Keratinocyte (primary cell): ENCODE measurements around the gene ITPA. TPM values are rescaled to one million over a fixed set of nuclear protein-coding genes. Genes with fewer than 3 reads are reported as not detected.

Experiments used
- DNase-seq: peaks from one replicate; pipeline ENCODE4 v3.0.0-alpha.2; 2011; ENCODE audit warnings: low read depth, missing footprints, low spot score
- FAIRE-seq: peaks from 2 replicates; lab custom pipeline; 2011; peaks lifted over from hg19 to GRCh38; lab: Jason Lieb, UNC
- H2AFZ ChIP-seq: 2 replicates; pipeline ENCODE4 v1.6.0; 2012; ENCODE audit warnings: low read length, control low read depth, inconsistent platforms; ENCODE audit not compliant: control insufficient read depth
- H3K27ac ChIP-seq: 2 replicates; pipeline ENCODE4 v1.5.1; 2011; ENCODE audit warnings: low read length; ENCODE audit not compliant: control insufficient read depth, insufficient read depth
- H3K27me3 ChIP-seq: 3 replicates; pipeline ENCODE4 v1.6.0; 2011; ENCODE audit warnings: low read length; ENCODE audit not compliant: control insufficient read depth, insufficient read depth; ENCODE audit errors: extremely low read depth
- H3K36me3 ChIP-seq, 2 experiments: 2 replicates in 1 of 2; 3 replicates in 1 of 2; pipeline ENCODE4 v1.5.1; 2011; ENCODE audit warnings: low read length in 2 of 2, mild to moderate bottlenecking in 1 of 2; ENCODE audit not compliant: control insufficient read depth in 2 of 2, insufficient read depth in 2 of 2; ENCODE audit errors: extremely low read depth in 1 of 2
- H3K4me1 ChIP-seq: 3 replicates; pipeline ENCODE4 v1.5.1; 2011; ENCODE audit warnings: low read length; ENCODE audit not compliant: control insufficient read depth, insufficient read depth; ENCODE audit errors: extremely low read depth
- H3K4me2 ChIP-seq: 3 replicates; pipeline ENCODE4 v1.6.0; 2011; ENCODE audit warnings: low read depth, low read length; ENCODE audit not compliant: control insufficient read depth, insufficient read depth; ENCODE audit errors: extremely low read depth
- H3K4me3 ChIP-seq, 3 experiments: fragments of 200-600 bp in 1 of 3; sonication (generic) in 1 of 3; 2 replicates in 2 of 3; 3 replicates in 1 of 3; pipeline ENCODE4 v1.5.1; 2011 to 2016; ENCODE audit warnings: low read length in 3 of 3, mild to moderate bottlenecking in 3 of 3, control low read depth in 2 of 3, inconsistent platforms in 1 of 3, low read depth in 1 of 3, mixed read lengths in 1 of 3, mixed run types in 1 of 3, moderate library complexity in 1 of 3; ENCODE audit not compliant: control insufficient read depth in 2 of 3, insufficient read depth in 2 of 3; ENCODE audit errors: extremely low read depth in 1 of 3
- H3K79me2 ChIP-seq: 2 replicates; pipeline ENCODE4 v1.6.0; 2012; ENCODE audit warnings: low read length; ENCODE audit not compliant: control insufficient read depth, insufficient read depth
- H3K9ac ChIP-seq: 3 replicates; pipeline ENCODE4 v1.6.0; 2011; ENCODE audit warnings: low read length; ENCODE audit not compliant: control insufficient read depth, insufficient read depth; ENCODE audit errors: extremely low read depth
- H3K9me1 ChIP-seq: 3 replicates; pipeline ENCODE4 v1.6.0; 2011; ENCODE audit warnings: low read length; ENCODE audit not compliant: control insufficient read depth, insufficient read depth; ENCODE audit errors: extremely low read depth
- H3K9me3 ChIP-seq: 2 replicates; pipeline ENCODE4 v1.5.1; 2012; ENCODE audit warnings: low read depth, low read length; ENCODE audit not compliant: control insufficient read depth
- H4K20me1 ChIP-seq: 3 replicates; pipeline ENCODE4 v1.6.0; 2011; ENCODE audit warnings: low read length; ENCODE audit not compliant: control insufficient read depth, insufficient read depth; ENCODE audit errors: extremely low read depth
- CTCF ChIP-seq, 3 experiments: IDR thresholded peaks in 1 of 3; conservative IDR thresholded peaks in 1 of 3; optimal IDR thresholded peaks in 1 of 3; 2 replicates in 2 of 3; 3 replicates in 1 of 3; pipeline versions ENCODE3 to v1.5.1; 2011; ENCODE audit warnings: low read length in 3 of 3, mild to moderate bottlenecking in 3 of 3, moderate library complexity in 2 of 3, control low read depth in 1 of 3, inconsistent platforms in 1 of 3; ENCODE audit not compliant: insufficient read depth in 2 of 3; ENCODE audit errors: extremely low read depth in 1 of 3
- EZH2 ChIP-seq: IDR thresholded peaks from one replicate; pipeline ENCODE4 v1.6.1; 2012; ENCODE audit warnings: inconsistent platforms, mild to moderate bottlenecking, low read length, moderate library complexity
- dilution Hi-C: fragments of 300-500 bp; cut with MboI; formaldehyde crosslinking; loops from one replicate; pipeline ENCODE4 v1.7.0; 2020; ENCODE audit warnings: low sequenced_read_pairs; ENCODE audit not compliant: extremely low pct_ligation_motif_present
- polyA plus RNA-seq, 5 experiments: library from polyadenylated mRNA; depleted of rRNA in 3 of 5; stranded (reverse) in 3 of 5; stranded (forward) in 1 of 5; unstranded in 1 of 5; fragments of >200 nt; gene quantifications; 1 replicate in 1 of 5; 2 replicates in 3 of 5; 3 replicates in 1 of 5; pipeline versions ENCODE4 v1.2.1 to v1.2.3, GENCODE V29; 2011 to 2012; ENCODE audit warnings: missing spikeins in 2 of 5, low read depth in 1 of 5, low replicate concordance in 1 of 5

The ITPA gene
- polyA plus RNA-seq, 1 donor (not counting 4 experiments of a cell fraction or from before 2014, with no cell fraction given), result 40.5 TPM

- Histone ChIP-seq H3K9me1 (no peaks in the 10 kb centered on the region), H3K4me2 (no peak overlapping the region), H3K4me3 (no peak overlapping the region), H2AFZ (no peak overlapping the region), H3K9ac (no peak overlapping the region), H3K4me1 (no peaks in the 10 kb centered on the region), H4K20me1 (no peaks in the 10 kb centered on the region), H3K36me3 (peaks cover 44 to 50% of the 10 kb centered on the region in 2 experiments), H3K27me3 (no peaks in the 10 kb centered on the region), H3K79me2 (peaks cover 2% of the 10 kb centered on the region), H3K9me3 (no peaks in the 10 kb centered on the region), H3K27ac (no peak overlapping the region)
- no peak for DNase-seq
- dilution Hi-C loops, result no loop called here
- FAIRE-seq, result no peak
- TF ChIP-seq CTCF (optimal IDR thresholded peaks at IDR 0.05 in 1 of 3, IDR thresholded peaks at IDR 0.05 in 1 of 3, conservative IDR thresholded peaks at IDR 0.05 in 1 of 3; ENCODE audit: extremely low read depth in 1 of 3, insufficient read depth in 2 of 3, low read length in 3 of 3) (no peak), EZH2 (no peak)
Measured at GRCh38 chr20:3195590-3196237, 13.6 kb upstream of the ITPA start.

GRCh38 chr20:3199206-3199605, 10.1 kb upstream of the ITPA start:
- TF ChIP-seq CTCF (optimal IDR thresholded peaks at IDR 0.05 in 1 of 3, IDR thresholded peaks at IDR 0.05 in 1 of 3, conservative IDR thresholded peaks at IDR 0.05 in 1 of 3; ENCODE audit: extremely low read depth in 1 of 3, insufficient read depth in 2 of 3, low read length in 3 of 3) (no peak), EZH2 (no peak)
- no peak overlapping the region for H3K27ac ChIP-seq
- dilution Hi-C loops, result no loop called here
- H3K27me3 ChIP-seq, result no peaks in the 10 kb centered on the region
- no peaks in the 10 kb centered on the region for H3K9me1 ChIP-seq
- FAIRE-seq, result no peak
- no peaks in the 10 kb centered on the region for H3K9me3 ChIP-seq
- no peak overlapping the region for H3K9ac ChIP-seq
- H3K4me1 ChIP-seq, result peaks cover 14% of the 10 kb centered on the region
- no peak for DNase-seq
- no peaks in the 10 kb centered on the region for H4K20me1 ChIP-seq
- H3K4me3 ChIP-seq, result no peak overlapping the region
- peaks cover 23% of the 10 kb centered on the region for H3K79me2 ChIP-seq
- peaks cover 26 to 41% of the 10 kb centered on the region in 2 experiments for H3K36me3 ChIP-seq
- no peak overlapping the region for H3K4me2 ChIP-seq
- H2AFZ ChIP-seq, result no peak overlapping the region
